Measurements from ENCODE around the gene MSH5. TPM values are rescaled to one million over a fixed set of nuclear protein-coding genes. Genes with fewer than 3 reads are reported as not detected.

MSH5 gene
- total and polyA plus RNA-seq, 2 of the 13 experiments (the other 11 are each of a cell fraction or from before 2014, with no cell fraction given), result 10.2 to 38.7 TPM

DNA sequence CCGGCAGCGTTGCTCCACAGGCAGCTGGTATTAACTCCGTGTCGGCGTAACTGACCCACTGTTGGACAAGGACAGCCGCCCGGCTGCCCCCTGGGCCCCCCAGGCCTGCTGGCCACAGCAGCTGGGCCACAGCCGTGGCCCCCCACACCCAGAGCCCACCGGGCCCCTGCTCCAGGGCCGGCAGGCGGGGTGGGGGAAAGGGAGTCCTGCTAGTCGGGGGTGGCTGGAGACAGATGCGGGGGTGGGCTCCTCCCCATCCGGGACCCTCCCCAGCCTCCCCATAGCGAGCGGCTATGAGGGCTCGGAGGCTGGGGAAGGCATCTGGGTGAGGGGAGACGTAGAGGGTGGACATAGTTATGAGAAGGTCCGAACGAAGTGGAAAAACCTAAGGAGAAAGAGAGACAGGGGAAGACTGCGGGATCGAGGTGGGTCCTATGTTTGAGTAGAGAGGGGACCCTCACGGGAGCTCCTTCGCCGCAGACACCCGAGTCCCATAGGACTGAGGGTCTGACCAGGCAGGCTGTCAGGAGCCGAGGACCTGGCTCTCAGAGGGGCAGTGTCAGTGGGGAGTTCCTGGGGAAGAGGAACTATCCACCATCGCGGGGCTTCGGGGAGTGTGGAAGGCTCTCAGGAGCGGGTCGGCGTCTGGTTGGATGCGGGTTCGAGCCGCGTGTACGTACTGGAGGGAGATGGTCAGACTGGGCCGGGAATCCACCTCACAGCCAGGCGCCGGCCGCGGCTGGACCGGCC lies 55.2 kb downstream of the MSH5 start (continued):
- TF ChIP-seq ZNF235 (CRISPR knock-in tag; IDR thresholded peaks at IDR 0.05; ENCODE audit: borderline replicate concordance), result peak; percentile 62; the same call in 1 of the 2 replicates
- no peak for TF ChIP-seq ZNF263 (CRISPR knock-in tag; IDR thresholded peaks at IDR 0.05)
- 0 out of 2 replicates have a peak, but pooled peaks have one; percentile 44 for TF ChIP-seq ZNF446 (CRISPR knock-in tag; IDR thresholded peaks at IDR 0.05)
- TF ChIP-seq, protein P1, sequence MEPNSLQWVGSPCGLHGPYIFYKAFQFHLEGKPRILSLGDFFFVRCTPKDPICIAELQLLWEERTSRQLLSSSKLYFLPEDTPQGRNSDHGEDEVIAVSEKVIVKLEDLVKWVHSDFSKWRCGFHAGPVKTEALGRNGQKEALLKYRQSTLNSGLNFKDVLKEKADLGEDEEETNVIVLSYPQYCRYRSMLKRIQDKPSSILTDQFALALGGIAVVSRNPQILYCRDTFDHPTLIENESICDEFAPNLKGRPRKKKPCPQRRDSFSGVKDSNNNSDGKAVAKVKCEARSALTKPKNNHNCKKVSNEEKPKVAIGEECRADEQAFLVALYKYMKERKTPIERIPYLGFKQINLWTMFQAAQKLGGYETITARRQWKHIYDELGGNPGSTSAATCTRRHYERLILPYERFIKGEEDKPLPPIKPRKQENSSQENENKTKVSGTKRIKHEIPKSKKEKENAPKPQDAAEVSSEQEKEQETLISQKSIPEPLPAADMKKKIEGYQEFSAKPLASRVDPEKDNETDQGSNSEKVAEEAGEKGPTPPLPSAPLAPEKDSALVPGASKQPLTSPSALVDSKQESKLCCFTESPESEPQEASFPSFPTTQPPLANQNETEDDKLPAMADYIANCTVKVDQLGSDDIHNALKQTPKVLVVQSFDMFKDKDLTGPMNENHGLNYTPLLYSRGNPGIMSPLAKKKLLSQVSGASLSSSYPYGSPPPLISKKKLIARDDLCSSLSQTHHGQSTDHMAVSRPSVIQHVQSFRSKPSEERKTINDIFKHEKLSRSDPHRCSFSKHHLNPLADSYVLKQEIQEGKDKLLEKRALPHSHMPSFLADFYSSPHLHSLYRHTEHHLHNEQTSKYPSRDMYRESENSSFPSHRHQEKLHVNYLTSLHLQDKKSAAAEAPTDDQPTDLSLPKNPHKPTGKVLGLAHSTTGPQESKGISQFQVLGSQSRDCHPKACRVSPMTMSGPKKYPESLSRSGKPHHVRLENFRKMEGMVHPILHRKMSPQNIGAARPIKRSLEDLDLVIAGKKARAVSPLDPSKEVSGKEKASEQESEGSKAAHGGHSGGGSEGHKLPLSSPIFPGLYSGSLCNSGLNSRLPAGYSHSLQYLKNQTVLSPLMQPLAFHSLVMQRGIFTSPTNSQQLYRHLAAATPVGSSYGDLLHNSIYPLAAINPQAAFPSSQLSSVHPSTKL (CRISPR knock-in tag; IDR thresholded peaks at IDR 0.05), result no peak; the same call in 1 of the 2 replicates
- TF ChIP-seq ZNF737 (CRISPR knock-in tag; IDR thresholded peaks at IDR 0.05; ENCODE audit: borderline replicate concordance), result no peak
- TF ChIP-seq ZNF577 (CRISPR knock-in tag; IDR thresholded peaks at IDR 0.05; ENCODE audit: borderline replicate concordance, low read depth), result peak; percentile 83; the same call in 1 of the 2 replicates
- 0 out of 2 replicates have a peak, but pooled peaks have one; percentile 43 for TF ChIP-seq SP4 (CRISPR knock-in tag; IDR thresholded peaks at IDR 0.05)
- 0 out of 2 replicates have a peak, but pooled peaks have one; percentile 15 for TF ChIP-seq SP140L (CRISPR knock-in tag; IDR thresholded peaks at IDR 0.05; ENCODE audit: borderline replicate concordance)
- TF ChIP-seq BORCS8-MEF2B (CRISPR knock-in tag; IDR thresholded peaks at IDR 0.05), result 0 out of 2 replicates have a peak, but pooled peaks have one; percentile 9
- no peak for TF ChIP-seq HOXA7 (CRISPR knock-in tag; IDR thresholded peaks at IDR 0.05)
- TF ChIP-seq CHD2 (IDR thresholded peaks at IDR 0.05; ENCODE audit: low read depth, low read length), result 0 out of 2 replicates have a peak, but pooled peaks have one; percentile 12
- no peak for TF ChIP-seq TRIM24 (CRISPR knock-in tag; IDR thresholded peaks at IDR 0.05)
- TF ChIP-seq, protein P2, sequence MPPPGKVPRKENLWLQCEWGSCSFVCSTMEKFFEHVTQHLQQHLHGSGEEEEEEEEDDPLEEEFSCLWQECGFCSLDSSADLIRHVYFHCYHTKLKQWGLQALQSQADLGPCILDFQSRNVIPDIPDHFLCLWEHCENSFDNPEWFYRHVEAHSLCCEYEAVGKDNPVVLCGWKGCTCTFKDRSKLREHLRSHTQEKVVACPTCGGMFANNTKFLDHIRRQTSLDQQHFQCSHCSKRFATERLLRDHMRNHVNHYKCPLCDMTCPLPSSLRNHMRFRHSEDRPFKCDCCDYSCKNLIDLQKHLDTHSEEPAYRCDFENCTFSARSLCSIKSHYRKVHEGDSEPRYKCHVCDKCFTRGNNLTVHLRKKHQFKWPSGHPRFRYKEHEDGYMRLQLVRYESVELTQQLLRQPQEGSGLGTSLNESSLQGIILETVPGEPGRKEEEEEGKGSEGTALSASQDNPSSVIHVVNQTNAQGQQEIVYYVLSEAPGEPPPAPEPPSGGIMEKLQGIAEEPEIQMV (CRISPR knock-in tag; IDR thresholded peaks at IDR 0.05; ENCODE audit: low read depth), result no peak; the same call in 1 of the 2 replicates
- TF ChIP-seq HNRNPK (IDR thresholded peaks at IDR 0.05; ENCODE audit: low read depth, low read length, poor library complexity, severe bottlenecking), result peak; percentile 67
- peak; percentile 33; the same call in 1 of the 2 replicates for TF ChIP-seq JUN (CRISPR knock-in tag; IDR thresholded peaks at IDR 0.05)
- peak; percentile 22; the same call in 1 of the 2 replicates for TF ChIP-seq KAT7 (CRISPR knock-in tag; IDR thresholded peaks at IDR 0.05; ENCODE audit: borderline replicate concordance)
- 0 out of 2 replicates have a peak, but pooled peaks have one; percentile 32 for TF ChIP-seq ZFX (CRISPR knock-in tag; IDR thresholded peaks at IDR 0.05; ENCODE audit: low read depth)
- TF ChIP-seq RFX3 (CRISPR knock-in tag; IDR thresholded peaks at IDR 0.05), result no peak
- TF ChIP-seq ZNF550 (CRISPR knock-in tag; IDR thresholded peaks at IDR 0.05; ENCODE audit: borderline replicate concordance), result no peak
- TF ChIP-seq, protein P3, sequence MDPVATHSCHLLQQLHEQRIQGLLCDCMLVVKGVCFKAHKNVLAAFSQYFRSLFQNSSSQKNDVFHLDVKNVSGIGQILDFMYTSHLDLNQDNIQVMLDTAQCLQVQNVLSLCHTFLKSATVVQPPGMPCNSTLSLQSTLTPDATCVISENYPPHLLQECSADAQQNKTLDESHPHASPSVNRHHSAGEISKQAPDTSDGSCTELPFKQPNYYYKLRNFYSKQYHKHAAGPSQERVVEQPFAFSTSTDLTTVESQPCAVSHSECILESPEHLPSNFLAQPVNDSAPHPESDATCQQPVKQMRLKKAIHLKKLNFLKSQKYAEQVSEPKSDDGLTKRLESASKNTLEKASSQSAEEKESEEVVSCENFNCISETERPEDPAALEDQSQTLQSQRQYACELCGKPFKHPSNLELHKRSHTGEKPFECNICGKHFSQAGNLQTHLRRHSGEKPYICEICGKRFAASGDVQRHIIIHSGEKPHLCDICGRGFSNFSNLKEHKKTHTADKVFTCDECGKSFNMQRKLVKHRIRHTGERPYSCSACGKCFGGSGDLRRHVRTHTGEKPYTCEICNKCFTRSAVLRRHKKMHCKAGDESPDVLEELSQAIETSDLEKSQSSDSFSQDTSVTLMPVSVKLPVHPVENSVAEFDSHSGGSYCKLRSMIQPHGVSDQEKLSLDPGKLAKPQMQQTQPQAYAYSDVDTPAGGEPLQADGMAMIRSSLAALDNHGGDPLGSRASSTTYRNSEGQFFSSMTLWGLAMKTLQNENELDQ (CRISPR knock-in tag; IDR thresholded peaks at IDR 0.05; ENCODE audit: borderline replicate concordance), result no peak

Measured in HepG2 (cell line).